Panc1 (cell line): ENCODE measurements around the gene CACNA1C.

ENCODE experiments used
- CTCF ChIP-seq: fragments of 450-650 bp; IDR thresholded peaks from 2 replicates; pipeline ENCODE4 v1.5.1; 2017; ENCODE audit warnings: mild to moderate bottlenecking
- POLR2AphosphoS5 ChIP-seq: IDR thresholded peaks from 2 replicates; pipeline ENCODE4 v1.6.1; 2012; ENCODE audit warnings: mild to moderate bottlenecking, low read depth, low read length, moderate library complexity
- SIN3A ChIP-seq: IDR thresholded peaks from 2 replicates; pipeline ENCODE4 v1.6.1; 2012; ENCODE audit warnings: low read depth, mild to moderate bottlenecking, low read length, moderate library complexity, borderline replicate concordance; ENCODE audit not compliant: insufficient read depth

- no peak for TF ChIP-seq CTCF
- no peak for TF ChIP-seq SIN3A
- TF ChIP-seq POLR2AphosphoS5, result no peak
Observed at GRCh38 chr12:2457215-2457932, 404.6 kb downstream of the CACNA1C start.
